KMS-11 (cell line): ENCODE measurements around the gene SUSD2.
"Not testable (repeated sequence)": the region's sequence is repeated elsewhere in the genome, so short reads cannot be mapped to it uniquely, and the experiment has no call there.

Source experiments
- H2AFZ ChIP-seq: fragments of 200-600 bp; sonication (generic); 2 replicates; pipeline ENCODE4 v1.6.1; 2016; ENCODE audit warnings: antibody characterized with exemption, mixed run types, low read depth
- H3K27ac ChIP-seq: fragments of 200-600 bp; sonication (generic); 2 replicates; pipeline ENCODE4 v1.6.1; 2016; ENCODE audit warnings: mild to moderate bottlenecking, mixed run types
- H3K27me3 ChIP-seq: fragments of 200-600 bp; sonication (generic); 2 replicates; pipeline ENCODE4 v1.6.1; 2017; ENCODE audit warnings: mild to moderate bottlenecking, low read depth, mixed run types, moderate library complexity; ENCODE audit not compliant: insufficient read depth
- H3K36me3 ChIP-seq: fragments of 200-600 bp; sonication (generic); 2 replicates; pipeline ENCODE4 v1.6.1; 2017; ENCODE audit warnings: mild to moderate bottlenecking, mixed run types; ENCODE audit not compliant: insufficient read depth
- H3K4me1 ChIP-seq: fragments of 200-600 bp; sonication (generic); 2 replicates; pipeline ENCODE4 v1.6.1; 2016; ENCODE audit warnings: mild to moderate bottlenecking, low read depth, mixed run types; ENCODE audit not compliant: poor library complexity, severe bottlenecking
- H3K4me2 ChIP-seq: fragments of 200-600 bp; sonication (generic); 2 replicates; pipeline ENCODE4 v1.7.0; 2016; ENCODE audit warnings: mild to moderate bottlenecking, mixed run types
- H3K4me3 ChIP-seq: fragments of 200-600 bp; sonication (generic); IDR thresholded peaks from 2 replicates; pipeline ENCODE4 v1.6.1; 2017; ENCODE audit warnings: low read depth, low read length, mixed read lengths; ENCODE audit not compliant: insufficient read depth
- H3K79me2 ChIP-seq: fragments of 200-600 bp; sonication (generic); 2 replicates; pipeline ENCODE4 v1.6.1; 2016; ENCODE audit warnings: low read depth, mixed run types; ENCODE audit not compliant: insufficient read depth
- H3K9ac ChIP-seq: fragments of 200-600 bp; sonication (generic); 2 replicates; pipeline ENCODE4 v1.6.1; 2016; ENCODE audit warnings: mild to moderate bottlenecking, mixed run types
- H4K20me1 ChIP-seq: fragments of 200-600 bp; sonication (generic); 2 replicates; pipeline ENCODE4 v1.6.1; 2016; ENCODE audit warnings: mild to moderate bottlenecking, mixed run types; ENCODE audit not compliant: insufficient read depth
- TF ChIP-seq, protein P1 (sequence below): fragments of 200-600 bp; sonication (generic); conservative IDR thresholded peaks from 2 replicates; pipeline ENCODE4 v1.6.1; 2017; ENCODE audit warnings: low read depth, mild to moderate bottlenecking, antibody characterized with exemption, low read length, moderate library complexity, mixed read lengths

SUSD2 gene, protein sequence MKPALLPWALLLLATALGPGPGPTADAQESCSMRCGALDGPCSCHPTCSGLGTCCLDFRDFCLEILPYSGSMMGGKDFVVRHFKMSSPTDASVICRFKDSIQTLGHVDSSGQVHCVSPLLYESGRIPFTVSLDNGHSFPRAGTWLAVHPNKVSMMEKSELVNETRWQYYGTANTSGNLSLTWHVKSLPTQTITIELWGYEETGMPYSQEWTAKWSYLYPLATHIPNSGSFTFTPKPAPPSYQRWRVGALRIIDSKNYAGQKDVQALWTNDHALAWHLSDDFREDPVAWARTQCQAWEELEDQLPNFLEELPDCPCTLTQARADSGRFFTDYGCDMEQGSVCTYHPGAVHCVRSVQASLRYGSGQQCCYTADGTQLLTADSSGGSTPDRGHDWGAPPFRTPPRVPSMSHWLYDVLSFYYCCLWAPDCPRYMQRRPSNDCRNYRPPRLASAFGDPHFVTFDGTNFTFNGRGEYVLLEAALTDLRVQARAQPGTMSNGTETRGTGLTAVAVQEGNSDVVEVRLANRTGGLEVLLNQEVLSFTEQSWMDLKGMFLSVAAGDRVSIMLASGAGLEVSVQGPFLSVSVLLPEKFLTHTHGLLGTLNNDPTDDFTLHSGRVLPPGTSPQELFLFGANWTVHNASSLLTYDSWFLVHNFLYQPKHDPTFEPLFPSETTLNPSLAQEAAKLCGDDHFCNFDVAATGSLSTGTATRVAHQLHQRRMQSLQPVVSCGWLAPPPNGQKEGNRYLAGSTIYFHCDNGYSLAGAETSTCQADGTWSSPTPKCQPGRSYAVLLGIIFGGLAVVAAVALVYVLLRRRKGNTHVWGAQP

DNA sequence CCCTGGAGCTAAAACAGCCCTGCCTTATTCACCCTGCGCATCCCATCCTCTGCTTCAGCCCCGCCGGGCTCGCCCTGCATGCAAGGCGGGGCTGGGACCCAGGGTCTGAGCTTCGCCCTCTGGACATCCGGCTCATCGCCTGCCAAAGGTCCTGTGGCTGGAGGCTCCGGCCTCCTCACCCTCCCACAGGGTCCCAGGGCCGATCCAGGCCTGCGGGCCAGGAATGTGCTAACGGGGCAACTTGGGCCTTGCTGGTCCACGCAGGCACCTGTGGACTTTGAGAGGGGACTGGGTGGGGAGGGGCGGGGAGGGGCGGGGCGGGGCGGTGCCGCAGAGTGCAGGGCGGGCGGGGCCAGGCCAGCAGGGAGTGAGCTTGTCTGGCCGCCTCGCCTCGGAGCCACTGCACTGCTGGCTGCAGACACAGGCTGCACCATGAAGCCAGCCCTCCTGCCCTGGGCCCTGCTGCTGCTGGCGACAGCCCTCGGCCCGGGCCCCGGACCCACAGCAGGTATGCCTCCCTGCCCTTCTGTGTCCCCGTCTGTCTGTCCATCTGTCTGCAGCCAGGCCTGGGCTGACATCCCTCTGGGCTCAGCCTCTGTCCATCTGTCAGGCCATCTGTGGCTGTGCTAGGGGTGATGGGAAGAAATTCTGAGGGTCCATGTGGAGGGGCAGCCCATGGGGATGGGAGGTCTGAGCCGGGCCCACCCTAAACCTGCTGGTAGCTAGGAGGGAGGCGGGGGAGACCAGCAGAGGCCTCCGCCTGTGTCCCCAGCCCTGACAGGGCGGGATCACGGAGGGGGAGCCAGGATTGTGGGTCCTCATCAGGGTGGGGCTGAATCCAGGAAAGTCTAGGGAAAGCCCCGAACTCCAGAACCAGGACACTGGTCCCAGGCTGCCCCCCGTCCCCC is at the start of gene SUSD2:
Gene SUSD2 (plus strand): TSS at position 400 of the 908 bp plus-strand sequence. CDS start 33 bp downstream, at position 433.
- Histone ChIP-seq H3K79me2 (no peaks in the 10 kb centered on the region), H3K4me3 (no peak within 1 kb of the TSS), H3K4me1 (no peaks in the 10 kb centered on the region), H4K20me1 (no peaks in the 10 kb centered on the region), H3K27me3 (no peaks in the 10 kb centered on the region), H2AFZ (no peak within 1 kb of the TSS), H3K4me2 (no peak within 1 kb of the TSS), H3K9ac (no peak within 1 kb of the TSS), H3K36me3 (no peaks in the 10 kb centered on the region), H3K27ac (no peak within 1 kb of the TSS)
- TF ChIP-seq, protein P1, sequence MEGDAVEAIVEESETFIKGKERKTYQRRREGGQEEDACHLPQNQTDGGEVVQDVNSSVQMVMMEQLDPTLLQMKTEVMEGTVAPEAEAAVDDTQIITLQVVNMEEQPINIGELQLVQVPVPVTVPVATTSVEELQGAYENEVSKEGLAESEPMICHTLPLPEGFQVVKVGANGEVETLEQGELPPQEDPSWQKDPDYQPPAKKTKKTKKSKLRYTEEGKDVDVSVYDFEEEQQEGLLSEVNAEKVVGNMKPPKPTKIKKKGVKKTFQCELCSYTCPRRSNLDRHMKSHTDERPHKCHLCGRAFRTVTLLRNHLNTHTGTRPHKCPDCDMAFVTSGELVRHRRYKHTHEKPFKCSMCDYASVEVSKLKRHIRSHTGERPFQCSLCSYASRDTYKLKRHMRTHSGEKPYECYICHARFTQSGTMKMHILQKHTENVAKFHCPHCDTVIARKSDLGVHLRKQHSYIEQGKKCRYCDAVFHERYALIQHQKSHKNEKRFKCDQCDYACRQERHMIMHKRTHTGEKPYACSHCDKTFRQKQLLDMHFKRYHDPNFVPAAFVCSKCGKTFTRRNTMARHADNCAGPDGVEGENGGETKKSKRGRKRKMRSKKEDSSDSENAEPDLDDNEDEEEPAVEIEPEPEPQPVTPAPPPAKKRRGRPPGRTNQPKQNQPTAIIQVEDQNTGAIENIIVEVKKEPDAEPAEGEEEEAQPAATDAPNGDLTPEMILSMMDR: no peak

DNA sequence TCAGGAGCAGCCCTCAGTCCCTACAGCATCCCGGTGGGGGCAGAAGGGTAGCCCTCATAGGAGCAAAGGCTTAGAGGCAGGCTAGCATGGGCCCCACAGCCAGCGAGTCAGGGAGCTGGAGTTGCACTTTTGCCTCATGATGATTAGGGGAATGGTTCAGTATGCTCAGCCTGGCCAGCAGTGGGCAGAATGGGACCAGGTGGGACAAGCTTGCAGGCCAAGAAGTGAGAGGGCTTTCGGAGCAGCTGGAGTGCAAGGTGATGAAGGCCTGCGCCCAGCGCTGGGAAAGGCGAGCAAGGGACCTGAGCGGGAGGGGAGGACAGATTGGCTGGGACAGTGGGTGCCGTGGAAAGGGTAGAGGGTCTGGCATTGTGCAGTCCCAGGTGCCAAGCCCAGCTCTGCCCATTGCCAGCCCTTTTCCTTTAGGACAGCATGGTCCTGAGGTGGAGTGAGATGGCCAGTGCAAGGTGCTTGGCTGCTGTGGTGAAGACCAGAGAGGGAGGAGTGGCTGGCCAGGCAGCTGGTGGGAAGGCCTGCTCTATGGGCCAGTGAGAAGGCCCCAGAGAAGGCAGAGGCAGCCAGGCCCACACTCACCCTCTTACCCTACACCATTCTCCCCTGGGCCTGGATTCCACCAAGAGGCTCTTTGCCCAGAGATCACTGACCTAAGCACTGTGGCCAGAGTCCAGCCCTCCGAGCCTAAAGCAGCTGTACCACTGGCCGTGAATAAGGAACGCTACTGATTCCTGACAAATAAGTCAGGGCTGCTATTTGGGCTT is 47.9 kb upstream of the SUSD2 start:
- TF ChIP-seq, protein P1: no peak
- Histone ChIP-seq H3K27me3 (no peaks in the 10 kb centered on the region), H3K9ac (no peak overlapping the region), H3K27ac (no peak overlapping the region), H3K4me3 (no peak overlapping the region), H3K36me3 (no peaks in the 10 kb centered on the region), H2AFZ (no peak overlapping the region), H3K79me2 (no peaks in the 10 kb centered on the region), H3K4me1 (no peaks in the 10 kb centered on the region), H3K4me2 (no peak overlapping the region), H4K20me1 (no peaks in the 10 kb centered on the region)

DNA sequence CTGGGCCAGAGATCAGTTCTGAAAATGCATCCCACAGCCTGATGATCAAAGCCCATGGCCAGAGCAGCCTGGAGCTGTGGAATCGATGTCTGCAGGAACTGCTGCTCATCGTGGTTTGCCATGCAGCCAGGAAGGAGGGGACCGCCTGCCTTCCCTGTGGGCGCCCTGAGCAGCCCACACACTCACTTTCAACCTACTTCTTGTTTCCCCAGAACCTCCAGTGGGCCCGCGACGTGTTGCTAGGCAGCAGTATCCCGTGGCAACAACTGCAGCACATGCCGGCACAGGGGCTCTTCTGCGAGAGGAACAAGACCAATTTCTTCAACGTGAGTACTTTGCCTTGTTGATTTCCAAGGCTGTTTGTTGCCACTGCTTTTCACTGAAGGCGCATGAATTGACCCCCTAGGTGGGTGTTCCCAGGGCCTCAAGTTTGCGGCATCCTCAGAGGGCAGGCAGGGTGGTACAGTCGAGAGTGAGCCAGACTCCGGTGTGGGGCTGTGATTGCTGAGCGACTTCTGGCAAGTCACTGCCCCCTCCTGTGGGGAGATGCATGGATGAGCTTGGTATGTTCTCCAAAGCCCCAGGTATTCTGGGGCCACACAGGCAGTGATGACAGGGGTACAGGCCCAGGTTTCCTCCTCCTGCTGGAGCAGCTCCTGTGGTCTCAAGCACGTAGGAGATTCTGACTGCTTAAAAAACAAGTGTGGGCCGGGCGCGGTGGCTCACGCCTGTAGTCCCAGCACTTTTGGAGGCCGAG is 47.0 kb upstream of the SUSD2 start:
- Histone ChIP-seq H2AFZ (no peak overlapping the region), H3K4me2 (no peak overlapping the region), H3K9ac (no peak overlapping the region), H3K79me2 (no peaks in the 10 kb centered on the region), H3K36me3 (no peaks in the 10 kb centered on the region), H3K27me3 (no peaks in the 10 kb centered on the region), H3K4me1 (no peaks in the 10 kb centered on the region), H4K20me1 (no peaks in the 10 kb centered on the region), H3K27ac (no peak overlapping the region), H3K4me3 (no peak overlapping the region)
- TF ChIP-seq, protein P1: no peak

DNA sequence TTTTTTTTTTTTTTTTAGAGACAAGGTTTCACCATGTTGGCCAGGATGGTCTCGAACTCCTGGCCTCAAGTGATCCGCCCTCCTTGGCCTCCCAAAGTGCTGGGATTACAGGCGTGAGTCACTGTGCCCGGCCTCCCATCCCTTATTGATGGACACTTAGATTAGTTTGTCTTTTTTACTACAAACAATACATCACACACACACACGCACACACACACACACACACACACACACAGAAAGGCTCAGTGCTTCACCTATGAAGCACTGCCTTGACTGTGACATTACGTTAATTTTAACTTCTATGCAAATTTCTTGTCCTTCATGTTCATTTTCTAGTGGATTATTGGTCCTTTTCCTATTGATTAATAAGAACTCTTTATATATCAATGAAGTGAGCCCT is 44.8 kb upstream of the SUSD2 start:
- H3K4me1 ChIP-seq: peaks cover 21% of the 10 kb centered on the region
- not testable (repeated sequence) for H3K27ac ChIP-seq, H3K36me3 ChIP-seq, H3K4me3 ChIP-seq, H3K4me2 ChIP-seq, H4K20me1 ChIP-seq, H2AFZ ChIP-seq, H3K27me3 ChIP-seq, H3K9ac ChIP-seq, H3K79me2 ChIP-seq
